Esophagus squamous epithelium (tissue), 4 donors: ENCODE measurements around the gene ZFAND5.

ENCODE experiments used
- CTCF ChIP-seq, 6 experiments: fragments of 450-650 bp in 4 of 6; fragments of 200-600 bp in 2 of 6; sonication (generic) in 2 of 6; IDR thresholded peaks; one replicate each; pipeline ENCODE4 v1.5.1; 2016 to 2019; ENCODE audit warnings: antibody characterized with exemption in 6 of 6, mild to moderate bottlenecking in 4 of 6, moderate library complexity in 4 of 6
- POLR2A ChIP-seq, 4 donors: fragments of 450-650 bp; IDR thresholded peaks; one replicate each; pipeline ENCODE4 v1.6.1; 2017; ENCODE audit warnings: antibody characterized with exemption in 4 of 4, mild to moderate bottlenecking in 4 of 4, moderate library complexity in 3 of 4

- TF ChIP-seq POLR2A (IDR thresholded peaks at IDR 0.05) (no peak), CTCF (IDR thresholded peaks at IDR 0.05) (no peak)
Measured at GRCh38 chr9:72309364-72310133, 55.5 kb downstream of the ZFAND5 start.
